GM18526 (cell line): ENCODE data around the gene DLGAP4.

ENCODE experiments used
- POLR2A ChIP-seq: IDR thresholded peaks from 3 replicates; pipeline ENCODE4 v1.6.1; 2011; ENCODE audit not compliant: insufficient read length; ENCODE audit errors: extremely low read depth

The DLGAP4 gene

GRCh38 chr20:36344517-36345132 is 38.5 kb downstream of the DLGAP4 start:
- no peak for TF ChIP-seq POLR2A

GRCh38 chr20:36346256-36346655 is 40.1 kb downstream of the DLGAP4 start:
- TF ChIP-seq POLR2A, result no peak

GRCh38 chr20:36349384-36350170 is 43.4 kb downstream of the DLGAP4 start:
- no peak for TF ChIP-seq POLR2A

- no peak for TF ChIP-seq POLR2A
Measured at GRCh38 chr20:36350439-36350838, 44.3 kb downstream of the DLGAP4 start.

- TF ChIP-seq POLR2A, result no peak
Measured at GRCh38 chr20:36351937-36352336, 45.8 kb downstream of the DLGAP4 start.

GRCh38 chr20:36352843-36353553 is 46.9 kb downstream of the DLGAP4 start:
- no peak for TF ChIP-seq POLR2A

GRCh38 chr20:36353740-36354139 is 47.6 kb downstream of the DLGAP4 start:
- no peak for TF ChIP-seq POLR2A

- no peak for TF ChIP-seq POLR2A
Measured at GRCh38 chr20:36355469-36356171, 49.5 kb downstream of the DLGAP4 start.

GRCh38 chr20:36359668-36360406 is 53.7 kb downstream of the DLGAP4 start:
- TF ChIP-seq POLR2A, result no peak

GRCh38 chr20:36360429-36360828 is 54.3 kb downstream of the DLGAP4 start:
- no peak for TF ChIP-seq POLR2A

- TF ChIP-seq POLR2A, result no peak
Measured at GRCh38 chr20:36361406-36361805, 55.3 kb downstream of the DLGAP4 start.

GRCh38 chr20:36362261-36362660 is 56.1 kb downstream of the DLGAP4 start:
- TF ChIP-seq POLR2A, result no peak

- TF ChIP-seq POLR2A, result no peak
Measured at GRCh38 chr20:36362978-36363713, 57.0 kb downstream of the DLGAP4 start.

- TF ChIP-seq POLR2A, result no peak
Measured at GRCh38 chr20:36364506-36364905, 58.4 kb downstream of the DLGAP4 start.
